Renal pelvis (tissue), 4 donors: ENCODE data around the gene KLF7. TPM values are rescaled to one million over a fixed set of nuclear protein-coding genes. Genes with fewer than 3 reads are reported as not detected.

Experiments used
- DNase-seq: peaks from one replicate; pipeline ENCODE4 v3.0.0-alpha.2; 2013
- polyA plus RNA-seq, 3 donors: library from polyadenylated mRNA; unstranded; fragments of 120-200 nt; gene quantifications; one replicate each; pipeline ENCODE4 v1.2.1, GENCODE V29; 2013; ENCODE audit not compliant: insufficient read length in 3 of 3

Gene KLF7
- polyA plus RNA-seq, 3 donors, result 18.3 to 23.7 (median 22.4) TPM

- no peak for DNase-seq
These were observed 15.0 kb upstream of the KLF7 start for GRCh38 chr2:207180741-207181140.

- no peak for DNase-seq
These were observed 10.5 kb upstream of the KLF7 start for GRCh38 chr2:207176247-207176646.

GRCh38 chr2:207173641-207174040 lies 7.9 kb upstream of the KLF7 start:
- DNase-seq, result no peak

- DNase-seq, result no peak
These were observed 1.6 kb upstream of the KLF7 start for GRCh38 chr2:207167099-207167923.

- peak; percentile 79 for DNase-seq
These were observed 776 bp upstream of the KLF7 start for GRCh38 chr2:207166349-207167098.

GRCh38 chr2:207166039-207166348 lies 246 bp upstream of the KLF7 start:
- peak; percentile 99 for DNase-seq

GRCh38 chr2:207164006-207164831 lies 1.5 kb downstream of the KLF7 start:
- DNase-seq, result no peak

- DNase-seq, result no peak
These were observed 2.1 kb downstream of the KLF7 start for GRCh38 chr2:207163756-207164005.

GRCh38 chr2:207163053-207163755 lies 2.5 kb downstream of the KLF7 start:
- DNase-seq, result no peak

- no peak for DNase-seq
These were observed 3.4 kb downstream of the KLF7 start for GRCh38 chr2:207162316-207162715.

GRCh38 chr2:207161247-207162123 lies 4.3 kb downstream of the KLF7 start:
- no peak for DNase-seq

- DNase-seq, result no peak
These were observed 5.6 kb downstream of the KLF7 start for GRCh38 chr2:207160115-207160514.

- DNase-seq, result no peak
These were observed 6.7 kb downstream of the KLF7 start for GRCh38 chr2:207159002-207159401.

GRCh38 chr2:207157731-207158130 lies 8.0 kb downstream of the KLF7 start:
- no peak for DNase-seq

GRCh38 chr2:207157162-207157481 lies 8.6 kb downstream of the KLF7 start:
- no peak for DNase-seq

- no peak for DNase-seq
These were observed 9.1 kb downstream of the KLF7 start for GRCh38 chr2:207156451-207157161.

- DNase-seq, result no peak
These were observed 10.0 kb downstream of the KLF7 start for GRCh38 chr2:207155516-207156444.

- DNase-seq, result no peak
These were observed 10.9 kb downstream of the KLF7 start for GRCh38 chr2:207154556-207155510.
